B cell (primary cell): Measurements from ENCODE around the gene POLK. TPM values are rescaled to one million over a fixed set of nuclear protein-coding genes. Genes with fewer than 3 reads are reported as not detected.

Source experiments
- ATAC-seq: fragments of 200-7000 bp; cut with Tn5 transposase; one replicate; pipeline ENCODE4 v1.10.0; 2021; ENCODE audit warnings: low read depth, mild to moderate bottlenecking, moderate number of reproducible peaks, moderate library complexity
- CTCF ChIA-PET: fragments of 350-600 bp; sonication (Branson Sonifier 250); formaldehyde crosslinking; loops from one replicate; lab custom pipeline; 2021; ENCODE audit warnings: antibody characterized with exemption, inconsistent platforms; lab: Charles Lee
- POLR2A ChIA-PET: fragments of 350-600 bp; sonication (Branson Sonifier 250); formaldehyde crosslinking; loops from one replicate; lab custom pipeline; 2021; ENCODE audit warnings: antibody characterized with exemption; lab: Charles Lee
- DNase-seq: peaks from one replicate; pipeline ENCODE4 v3.0.0; 2013
- H2AFZ ChIP-seq: 2 replicates; pipeline ENCODE4 v1.6.1; 2012; ENCODE audit warnings: mild to moderate bottlenecking, low read depth, low read length; ENCODE audit not compliant: insufficient read depth, poor library complexity, severe bottlenecking
- H3K27ac ChIP-seq, 2 donors: 1 replicate in 1 of 2; 2 replicates in 1 of 2; pipeline ENCODE4 v1.5.1; 2012 to 2013; ENCODE audit warnings: low read length in 2 of 2, mild to moderate bottlenecking in 2 of 2, moderate library complexity in 1 of 2
- H3K27me3 ChIP-seq, 4 experiments: fragments of 200-600 bp in 1 of 4; sonication (generic) in 1 of 4; replicated peaks in 1 of 4; 1 replicate in 2 of 4; 2 replicates in 2 of 4; pipeline versions ENCODE4 v1.6.1 to v1.7.0; 2013 to 2016; ENCODE audit warnings: low read length in 3 of 4, mild to moderate bottlenecking in 2 of 4, mixed read lengths in 1 of 4, moderate library complexity in 1 of 4; ENCODE audit not compliant: insufficient read depth in 4 of 4, control insufficient read depth in 3 of 4; ENCODE audit errors: control extremely low read depth in 1 of 4
- H3K36me3 ChIP-seq, 2 experiments: replicated peaks in 1 of 2; 1 replicate in 1 of 2; 2 replicates in 1 of 2; pipeline versions ENCODE4 v1.6.1 to v1.7.1; 2013; ENCODE audit warnings: low read length in 1 of 2; ENCODE audit not compliant: insufficient read depth in 2 of 2, control insufficient read depth in 1 of 2; ENCODE audit errors: control extremely low read depth in 1 of 2, extremely low read depth in 1 of 2
- H3K4me1 ChIP-seq, 2 donors: fragments of 200-600 bp in 1 of 2; sonication (generic) in 1 of 2; 1 replicate in 1 of 2; 2 replicates in 1 of 2; pipeline versions ENCODE4 v1.5.1 to v1.6.1; 2013 to 2017; ENCODE audit warnings: low read length in 2 of 2; ENCODE audit not compliant: control insufficient read depth in 2 of 2, insufficient read depth in 2 of 2
- H3K4me2 ChIP-seq: replicated peaks from 2 replicates; pipeline ENCODE3; 2012; ENCODE audit warnings: mild to moderate bottlenecking, low read depth, low read length; ENCODE audit not compliant: poor library complexity, severe bottlenecking
- H3K4me3 ChIP-seq, 5 experiments: fragments of 200-600 bp in 1 of 5; sonication (generic) in 1 of 5; 1 replicate in 3 of 5; 2 replicates in 2 of 5; pipeline versions ENCODE4 v1.5.1 to v1.7.0; 2011 to 2016; ENCODE audit warnings: low read length in 4 of 5, mild to moderate bottlenecking in 4 of 5, low read depth in 2 of 5, control low read depth in 1 of 5, moderate library complexity in 1 of 5; ENCODE audit not compliant: insufficient read depth in 1 of 5; ENCODE audit errors: control extremely low read depth in 1 of 5, extremely low read depth in 1 of 5
- H3K79me2 ChIP-seq: fragments of 200-600 bp; sonication (generic); one replicate; pipeline ENCODE4 v1.6.0; 2016; ENCODE audit warnings: low read length; ENCODE audit not compliant: control insufficient read depth, insufficient read depth
- H3K9ac ChIP-seq: fragments of 200-600 bp; sonication (generic); 2 replicates; pipeline ENCODE4 v1.6.1; 2017; ENCODE audit warnings: mild to moderate bottlenecking, low read length, moderate library complexity
- H3K9me3 ChIP-seq, 3 donors: one replicate each; pipeline versions ENCODE4 v1.6.1 to v1.7.1; 2013; ENCODE audit warnings: low read length in 2 of 3; ENCODE audit not compliant: control insufficient read depth in 2 of 3, insufficient read depth in 1 of 3; ENCODE audit errors: control extremely low read depth in 1 of 3
- H4K20me1 ChIP-seq: 2 replicates; pipeline ENCODE4 v1.6.0; 2012; ENCODE audit warnings: mild to moderate bottlenecking, low read length; ENCODE audit not compliant: insufficient read depth, control insufficient read depth, poor library complexity, severe bottlenecking
- H3K27ac Mint-ChIP-seq: one replicate; pipeline ENCODE4 v1.8.0; 2021; ENCODE audit warnings: mixed read lengths
- H3K27me3 Mint-ChIP-seq: one replicate; pipeline ENCODE4 v1.8.0; 2021; ENCODE audit warnings: mixed read lengths
- H3K4me1 Mint-ChIP-seq: one replicate; pipeline ENCODE4 v1.8.0; 2021; ENCODE audit warnings: mixed read lengths
- H3K4me3 Mint-ChIP-seq: one replicate; pipeline ENCODE4 v1.8.0; 2021; ENCODE audit warnings: mixed read lengths
- H3K9me3 Mint-ChIP-seq: one replicate; pipeline ENCODE4 v1.8.0; 2022; ENCODE audit warnings: mixed read lengths; ENCODE audit not compliant: insufficient read depth
- CTCF ChIP-seq: fragments of 200-600 bp; IDR thresholded peaks from one replicate; pipeline ENCODE4 v1.8.0; 2022; ENCODE audit warnings: antibody characterized with exemption, mild to moderate bottlenecking
- EZH2 ChIP-seq: IDR thresholded peaks from 2 replicates; pipeline ENCODE4 v1.6.1; 2012; ENCODE audit warnings: borderline replicate concordance, low read depth, mild to moderate bottlenecking, moderate library complexity, low read length; ENCODE audit not compliant: insufficient read depth, poor library complexity, severe bottlenecking
- WGBS: methylation state at CpG from one replicate; pipeline ENCODE4 v1.1.5; 2013; ENCODE audit warnings: missing lambda C conversion rate; ENCODE audit not compliant: insufficient coverage; 5-methylcytosine and 5-hydroxymethylcytosine counted together
- intact Hi-C: fragments of 100-400 bp; cut with micrococcal nuclease; formaldehyde crosslinking; loops from one replicate; pipeline ENCODE4 v1.10.0; 2022
- polyA plus RNA-seq: library from polyadenylated mRNA; depleted of rRNA; stranded (reverse); fragments of >200 nt; gene quantifications from 2 replicates; pipeline ENCODE4 v1.2.3, GENCODE V29; 2012
- total RNA-seq, 2 donors: library from RNA; stranded (reverse); fragments of 120-200 nt in 1 of 2; gene quantifications; 1 replicate in 1 of 2; 2 replicates in 1 of 2; pipeline versions ENCODE4 v1.2.3 to v1.2.4, GENCODE V29; 2013 to 2022

POLK gene
- total and polyA plus RNA-seq, 2 donors (not counting 1 experiment from before 2014, with no cell fraction given), result 13.8 to 41.6 TPM

- H3K4me3 ChIP-seq, result no peak overlapping the region
- Mint-ChIP-seq H3K4me1 (peaks cover 43% of the 10 kb centered on the region), H3K27ac (no peak overlapping the region), H3K9me3 (peaks cover 3% of the 10 kb centered on the region), H3K4me3 (no peak overlapping the region), H3K27me3 (no peaks in the 10 kb centered on the region)
- no peak overlapping the region for H3K27ac ChIP-seq
- peaks cover 30% of the 10 kb centered on the region for H4K20me1 ChIP-seq
- TF ChIP-seq CTCF (no peak), EZH2 (no peak)
- intact Hi-C loops, result no loop called here
- peaks cover 0 to 4% (median 4%) of the 10 kb centered on the region in 3 donors for H3K9me3 ChIP-seq
- H3K4me1 ChIP-seq, result peaks cover 21 to 24% of the 10 kb centered on the region in 2 donors
- ChIA-PET POLR2A (no interaction called here), CTCF (interaction anchor here (1.3 kb wide), 1 partner anchor 13 kb away, joined by 3 read pairs; no protein-coding TSS in a partner anchor)
- no peak overlapping the region for H3K9ac ChIP-seq
- H3K79me2 ChIP-seq, result peaks cover 88% of the 10 kb centered on the region
- WGBS, result no CpG with 5 or more reads among the region's 1 CpG
- peaks cover 3 to 12% of the 10 kb centered on the region in 2 experiments for H3K36me3 ChIP-seq
- H3K27me3 ChIP-seq, result no peaks in the 10 kb centered on the region
- ATAC-seq, result no peak
- H3K4me2 ChIP-seq, result no peak overlapping the region
- no peak for DNase-seq
- H2AFZ ChIP-seq, result no peak overlapping the region
Observed at GRCh38 chr5:75507841-75508240, 3.9 kb upstream of the POLK start.

- Mint-ChIP-seq H3K27ac (no peak overlapping the region), H3K4me1 (peaks cover 58% of the 10 kb centered on the region), H3K27me3 (no peaks in the 10 kb centered on the region), H3K9me3 (peaks cover 3% of the 10 kb centered on the region), H3K4me3 (peak overlapping the region; percentile 93)
- peak overlapping the region; percentile 83 for H3K9ac ChIP-seq
- H3K4me3 ChIP-seq, result peak overlapping the region in 1 of 5 experiments; percentile 68
- peaks cover 91% of the 10 kb centered on the region for H3K79me2 ChIP-seq
- no peak for ATAC-seq
- H3K4me1 ChIP-seq, result peaks cover 35 to 36% of the 10 kb centered on the region in 2 donors
- peak overlapping the region; percentile 92 for H3K4me2 ChIP-seq
- peaks cover 0 to 4% (median 4%) of the 10 kb centered on the region in 3 donors for H3K9me3 ChIP-seq
- peaks cover 30% of the 10 kb centered on the region for H4K20me1 ChIP-seq
- H2AFZ ChIP-seq, result peak overlapping the region; percentile 85
- H3K27me3 ChIP-seq, result no peaks in the 10 kb centered on the region
- no peak for TF ChIP-seq EZH2
- no peak for TF ChIP-seq CTCF
- 64% methylated on average over 3 of the region's 4 CpGs for WGBS
- POLR2A ChIA-PET, result no interaction called here
- CTCF ChIA-PET, result interaction anchor here (0.9 kb wide), 1 partner anchor 170 kb away, joined by 3 read pairs; no protein-coding TSS in a partner anchor
- intact Hi-C loops, result no loop called here
- peak; percentile 7 for DNase-seq
- no peak overlapping the region for H3K27ac ChIP-seq
- peaks cover 3 to 9% of the 10 kb centered on the region in 2 experiments for H3K36me3 ChIP-seq
Observed at GRCh38 chr5:75509546-75509945, 2.1 kb upstream of the POLK start.
